Measurements from ENCODE around the gene ELAC2.

The ELAC2 gene, protein sequence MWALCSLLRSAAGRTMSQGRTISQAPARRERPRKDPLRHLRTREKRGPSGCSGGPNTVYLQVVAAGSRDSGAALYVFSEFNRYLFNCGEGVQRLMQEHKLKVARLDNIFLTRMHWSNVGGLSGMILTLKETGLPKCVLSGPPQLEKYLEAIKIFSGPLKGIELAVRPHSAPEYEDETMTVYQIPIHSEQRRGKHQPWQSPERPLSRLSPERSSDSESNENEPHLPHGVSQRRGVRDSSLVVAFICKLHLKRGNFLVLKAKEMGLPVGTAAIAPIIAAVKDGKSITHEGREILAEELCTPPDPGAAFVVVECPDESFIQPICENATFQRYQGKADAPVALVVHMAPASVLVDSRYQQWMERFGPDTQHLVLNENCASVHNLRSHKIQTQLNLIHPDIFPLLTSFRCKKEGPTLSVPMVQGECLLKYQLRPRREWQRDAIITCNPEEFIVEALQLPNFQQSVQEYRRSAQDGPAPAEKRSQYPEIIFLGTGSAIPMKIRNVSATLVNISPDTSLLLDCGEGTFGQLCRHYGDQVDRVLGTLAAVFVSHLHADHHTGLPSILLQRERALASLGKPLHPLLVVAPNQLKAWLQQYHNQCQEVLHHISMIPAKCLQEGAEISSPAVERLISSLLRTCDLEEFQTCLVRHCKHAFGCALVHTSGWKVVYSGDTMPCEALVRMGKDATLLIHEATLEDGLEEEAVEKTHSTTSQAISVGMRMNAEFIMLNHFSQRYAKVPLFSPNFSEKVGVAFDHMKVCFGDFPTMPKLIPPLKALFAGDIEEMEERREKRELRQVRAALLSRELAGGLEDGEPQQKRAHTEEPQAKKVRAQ

DNA sequence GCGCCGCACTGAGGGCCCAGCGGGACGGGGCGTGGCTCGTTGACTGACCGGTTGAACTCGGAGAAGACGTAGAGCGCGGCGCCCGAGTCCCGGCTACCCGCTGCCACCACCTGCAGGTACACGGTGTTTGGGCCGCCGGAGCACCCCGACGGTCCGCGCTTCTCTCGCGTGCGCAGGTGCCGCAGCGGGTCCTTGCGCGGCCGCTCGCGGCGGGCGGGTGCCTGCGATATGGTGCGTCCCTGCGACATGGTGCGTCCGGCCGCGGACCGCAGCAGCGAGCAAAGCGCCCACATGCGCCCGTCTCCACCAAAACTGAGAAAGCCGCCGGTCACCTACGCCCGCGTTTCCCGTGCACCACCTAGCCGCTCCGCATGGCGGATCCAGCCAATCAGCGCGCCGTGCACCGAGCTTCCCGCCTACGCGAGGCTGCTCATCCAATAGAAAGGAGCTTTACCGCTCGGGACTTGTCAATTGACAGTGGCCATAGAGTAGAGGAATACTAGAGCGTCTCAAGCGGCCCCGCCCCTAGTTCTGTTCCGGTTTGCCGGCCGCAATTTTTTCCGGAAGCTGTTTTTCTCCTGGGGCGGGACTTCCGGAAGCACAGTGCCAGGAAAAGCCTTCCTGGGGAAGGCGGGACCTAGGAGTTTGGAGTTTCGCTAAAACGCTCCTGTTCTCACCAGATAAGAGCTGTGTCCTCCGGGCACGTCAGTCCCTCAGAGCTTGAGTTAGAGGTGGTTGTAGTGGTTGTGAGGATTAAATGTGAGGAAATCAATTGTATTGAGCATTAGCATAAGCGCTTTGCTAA is at the start of gene ELAC2:
TSS of gene ELAC2 (minus strand) at position 373 of the 805 bp plus-strand sequence. CDS start at position 293, 80 bp downstream.
- H3K4me1 ChIP-seq (ENCODE audit: control insufficient read depth in 1 of 2, insufficient read depth in 2 of 2, low read length in 2 of 2): peaks cover 0 to 12% of the 10 kb centered on the region in 2 donors
- peak within 1 kb of the TSS; percentile 89 to 98 for H3K4me3 ChIP-seq (ENCODE audit: low read depth in 1 of 2, low read length in 2 of 2)
- H3K27me3 ChIP-seq (ENCODE audit: low read depth, low read length): no peaks in the 10 kb centered on the region
- H3K27ac ChIP-seq (ENCODE audit: low read length): peak within 1 kb of the TSS; percentile 93
- no peaks in the 10 kb centered on the region for H3K9me3 ChIP-seq (ENCODE audit: control insufficient read depth in 1 of 2, low read length in 2 of 2)
- peaks cover 28 to 35% of the 10 kb centered on the region in 2 donors for H3K36me3 ChIP-seq (ENCODE audit: control insufficient read depth in 1 of 2, insufficient read depth in 2 of 2, low read length in 2 of 2)

- Histone ChIP-seq H3K4me3 (ENCODE audit: low read depth in 1 of 2, low read length in 2 of 2) (no peak overlapping the region), H3K4me1 (ENCODE audit: control insufficient read depth in 1 of 2, insufficient read depth in 2 of 2, low read length in 2 of 2) (no peaks in the 10 kb centered on the region), H3K36me3 (ENCODE audit: control insufficient read depth in 1 of 2, insufficient read depth in 2 of 2, low read length in 2 of 2) (no peaks in the 10 kb centered on the region), H3K9me3 (ENCODE audit: control insufficient read depth in 1 of 2, low read length in 2 of 2) (no peaks in the 10 kb centered on the region), H3K27me3 (ENCODE audit: low read depth, low read length) (no peaks in the 10 kb centered on the region), H3K27ac (ENCODE audit: low read length) (no peak overlapping the region)
Measured at GRCh38 chr17:13065032-13065431, 47.2 kb upstream of the ELAC2 start.

DNA sequence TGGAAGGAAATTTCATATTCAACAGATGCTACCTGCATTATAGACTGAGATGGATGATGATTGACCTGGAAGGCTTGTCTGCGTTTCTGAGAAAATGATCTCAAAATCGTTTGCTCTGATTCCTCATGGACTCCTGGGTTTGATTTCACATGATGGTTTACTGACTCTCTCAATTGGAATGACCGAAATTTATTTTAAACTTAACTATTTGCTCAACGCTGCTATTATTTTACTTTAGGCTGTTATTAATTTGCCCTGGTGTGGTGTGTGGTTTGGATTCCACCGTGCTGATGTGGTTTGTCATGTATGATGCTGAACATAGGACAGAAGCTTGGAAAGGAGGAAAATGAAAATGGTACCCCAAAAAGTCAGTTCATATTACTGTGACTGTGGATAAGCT is 37.3 kb upstream of the ELAC2 start:
- no peaks in the 10 kb centered on the region for H3K4me1 ChIP-seq (ENCODE audit: control insufficient read depth in 1 of 2, insufficient read depth in 2 of 2, low read length in 2 of 2)
- H3K27me3 ChIP-seq (ENCODE audit: low read depth, low read length): no peaks in the 10 kb centered on the region
- no peaks in the 10 kb centered on the region for H3K9me3 ChIP-seq (ENCODE audit: control insufficient read depth in 1 of 2, low read length in 2 of 2)
- no peak overlapping the region for H3K4me3 ChIP-seq (ENCODE audit: low read depth in 1 of 2, low read length in 2 of 2)
- H3K36me3 ChIP-seq (ENCODE audit: control insufficient read depth in 1 of 2, insufficient read depth in 2 of 2, low read length in 2 of 2): no peaks in the 10 kb centered on the region
- H3K27ac ChIP-seq (ENCODE audit: low read length): no peak overlapping the region

- Histone ChIP-seq H3K27me3 (ENCODE audit: low read depth, low read length) (no peaks in the 10 kb centered on the region), H3K9me3 (ENCODE audit: control insufficient read depth in 1 of 2, low read length in 2 of 2) (no peaks in the 10 kb centered on the region), H3K4me1 (ENCODE audit: control insufficient read depth in 1 of 2, insufficient read depth in 2 of 2, low read length in 2 of 2) (no peaks in the 10 kb centered on the region), H3K27ac (ENCODE audit: low read length) (no peak overlapping the region), H3K4me3 (ENCODE audit: low read depth in 1 of 2, low read length in 2 of 2) (no peak overlapping the region), H3K36me3 (ENCODE audit: control insufficient read depth in 1 of 2, insufficient read depth in 2 of 2, low read length in 2 of 2) (no peaks in the 10 kb centered on the region)
Measured at GRCh38 chr17:13054666-13055065, 36.8 kb upstream of the ELAC2 start.

- no peaks in the 10 kb centered on the region for H3K4me1 ChIP-seq (ENCODE audit: control insufficient read depth in 1 of 2, insufficient read depth in 2 of 2, low read length in 2 of 2)
- H3K27ac ChIP-seq (ENCODE audit: low read length): no peak overlapping the region
- no peaks in the 10 kb centered on the region for H3K9me3 ChIP-seq (ENCODE audit: control insufficient read depth in 1 of 2, low read length in 2 of 2)
Measured at GRCh38 chr17:13051915-13052314, 34.1 kb upstream of the ELAC2 start.

GRCh38 chr17:13047011-13047606 is 29.3 kb upstream of the ELAC2 start:
- Histone ChIP-seq H3K4me1 (ENCODE audit: control insufficient read depth in 1 of 2, insufficient read depth in 2 of 2, low read length in 2 of 2) (no peaks in the 10 kb centered on the region), H3K36me3 (ENCODE audit: control insufficient read depth in 1 of 2, insufficient read depth in 2 of 2, low read length in 2 of 2) (no peaks in the 10 kb centered on the region), H3K27me3 (ENCODE audit: low read depth, low read length) (no peaks in the 10 kb centered on the region), H3K9me3 (ENCODE audit: control insufficient read depth in 1 of 2, low read length in 2 of 2) (no peaks in the 10 kb centered on the region), H3K4me3 (ENCODE audit: low read depth in 1 of 2, low read length in 2 of 2) (no peak overlapping the region), H3K27ac (ENCODE audit: low read length) (no peak overlapping the region)

More at GRCh38 chr17:13051915-13052314, 34.1 kb upstream of the ELAC2 start:
- no peaks in the 10 kb centered on the region for H3K36me3 ChIP-seq (ENCODE audit: control insufficient read depth in 1 of 2, insufficient read depth in 2 of 2, low read length in 2 of 2)
- H3K4me3 ChIP-seq (ENCODE audit: low read depth in 1 of 2, low read length in 2 of 2): no peak overlapping the region
- H3K27me3 ChIP-seq (ENCODE audit: low read depth, low read length): no peaks in the 10 kb centered on the region

- Histone ChIP-seq H3K27me3 (ENCODE audit: low read depth, low read length) (no peaks in the 10 kb centered on the region), H3K4me1 (ENCODE audit: control insufficient read depth in 1 of 2, insufficient read depth in 2 of 2, low read length in 2 of 2) (no peaks in the 10 kb centered on the region), H3K27ac (ENCODE audit: low read length) (no peak overlapping the region), H3K4me3 (ENCODE audit: low read depth in 1 of 2, low read length in 2 of 2) (no peak overlapping the region), H3K9me3 (ENCODE audit: control insufficient read depth in 1 of 2, low read length in 2 of 2) (no peaks in the 10 kb centered on the region), H3K36me3 (ENCODE audit: control insufficient read depth in 1 of 2, insufficient read depth in 2 of 2, low read length in 2 of 2) (no peaks in the 10 kb centered on the region)
Measured at GRCh38 chr17:13046361-13046760, 28.5 kb upstream of the ELAC2 start.

GRCh38 chr17:13044572-13045065 is 26.8 kb upstream of the ELAC2 start:
- Histone ChIP-seq H3K27ac (ENCODE audit: low read length) (no peak overlapping the region), H3K4me1 (ENCODE audit: control insufficient read depth in 1 of 2, insufficient read depth in 2 of 2, low read length in 2 of 2) (no peaks in the 10 kb centered on the region), H3K9me3 (ENCODE audit: control insufficient read depth in 1 of 2, low read length in 2 of 2) (no peaks in the 10 kb centered on the region), H3K27me3 (ENCODE audit: low read depth, low read length) (no peaks in the 10 kb centered on the region), H3K4me3 (ENCODE audit: low read depth in 1 of 2, low read length in 2 of 2) (no peak overlapping the region), H3K36me3 (ENCODE audit: control insufficient read depth in 1 of 2, insufficient read depth in 2 of 2, low read length in 2 of 2) (no peaks in the 10 kb centered on the region)

- H3K4me3 ChIP-seq (ENCODE audit: low read depth in 1 of 2, low read length in 2 of 2): no peak overlapping the region
- H3K36me3 ChIP-seq (ENCODE audit: control insufficient read depth in 1 of 2, insufficient read depth in 2 of 2, low read length in 2 of 2): no peaks in the 10 kb centered on the region
- H3K27ac ChIP-seq (ENCODE audit: low read length): no peak overlapping the region
- H3K27me3 ChIP-seq (ENCODE audit: low read depth, low read length): no peaks in the 10 kb centered on the region
- no peaks in the 10 kb centered on the region for H3K4me1 ChIP-seq (ENCODE audit: control insufficient read depth in 1 of 2, insufficient read depth in 2 of 2, low read length in 2 of 2)
- peaks cover 0 to 22% of the 10 kb centered on the region in 2 donors for H3K9me3 ChIP-seq (ENCODE audit: control insufficient read depth in 1 of 2, low read length in 2 of 2)
Measured at GRCh38 chr17:13038931-13039665, 21.3 kb upstream of the ELAC2 start.

DNA sequence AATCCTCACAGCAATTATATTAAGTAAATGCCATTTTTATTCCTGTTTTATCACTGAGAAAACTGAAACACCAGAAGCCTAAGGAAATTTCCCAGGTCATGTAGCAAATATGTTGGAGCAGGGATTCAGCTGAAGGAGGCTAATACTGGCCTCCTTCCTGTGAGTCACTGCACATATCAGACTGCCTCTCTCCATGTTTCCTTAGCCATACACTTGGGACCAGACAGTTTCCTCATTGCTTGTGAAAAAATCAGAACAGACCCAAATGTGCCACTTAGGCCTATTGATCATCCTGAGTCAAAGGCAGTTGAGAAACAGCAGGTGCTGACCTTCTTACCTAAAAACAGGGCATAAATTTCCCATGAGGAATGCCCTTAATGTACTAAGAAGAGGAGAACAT is 18.9 kb upstream of the ELAC2 start:
- H3K4me1 ChIP-seq (ENCODE audit: control insufficient read depth in 1 of 2, insufficient read depth in 2 of 2, low read length in 2 of 2): no peaks in the 10 kb centered on the region
- no peak overlapping the region for H3K4me3 ChIP-seq (ENCODE audit: low read depth in 1 of 2, low read length in 2 of 2)
- H3K27me3 ChIP-seq (ENCODE audit: low read depth, low read length): no peaks in the 10 kb centered on the region
- no peak overlapping the region for H3K27ac ChIP-seq (ENCODE audit: low read length)
- H3K36me3 ChIP-seq (ENCODE audit: control insufficient read depth in 1 of 2, insufficient read depth in 2 of 2, low read length in 2 of 2): no peaks in the 10 kb centered on the region
- H3K9me3 ChIP-seq (ENCODE audit: control insufficient read depth in 1 of 2, low read length in 2 of 2): peaks cover 0 to 22% of the 10 kb centered on the region in 2 donors

Data from muscle layer of duodenum (tissue), 2 donors.